Neural cell (in vitro differentiated cells): ENCODE results near the gene DNAJC16. TPM values are rescaled to one million over a fixed set of nuclear protein-coding genes. Genes with fewer than 3 reads are reported as not detected.

Experiments used
- H2AFZ ChIP-seq: fragments of 200-600, 300-800 bp; sonication (generic), shearing (Covaris generic); 2 replicates; pipeline ENCODE4 v1.6.0; 2014; ENCODE audit warnings: low read depth, mild to moderate bottlenecking, antibody characterized with exemption, low read length, moderate library complexity
- H3F3A ChIP-seq: fragments of 200-600 bp; shearing (Covaris generic); 2 replicates; pipeline ENCODE4 v1.6.1; 2016; ENCODE audit warnings: mild to moderate bottlenecking, moderate library complexity, mixed read lengths, antibody characterized with exemption, low read length; ENCODE audit not compliant: insufficient read depth, poor library complexity, severe bottlenecking
- H3K27ac ChIP-seq: fragments of 200-600, 300-800 bp; sonication (generic), shearing (Covaris generic); 2 replicates; pipeline ENCODE4 v1.5.1; 2014; ENCODE audit warnings: mild to moderate bottlenecking, low read length, moderate library complexity
- H3K27me3 ChIP-seq: fragments of 300-800, 200-600 bp; sonication (generic), shearing (Covaris generic); 2 replicates; pipeline ENCODE4 v1.6.0; 2014; ENCODE audit warnings: mild to moderate bottlenecking, low read depth, low read length, moderate library complexity; ENCODE audit not compliant: insufficient read depth
- H3K36me3 ChIP-seq: fragments of 300-800, 200-600 bp; sonication (generic), shearing (Covaris generic); 2 replicates; pipeline ENCODE4 v1.5.1; 2014; ENCODE audit warnings: mild to moderate bottlenecking, antibody characterized with exemption, low read length, moderate library complexity; ENCODE audit not compliant: insufficient read depth
- H3K4me2 ChIP-seq: fragments of 300-800, 200-600 bp; sonication (generic), shearing (Covaris generic); 2 replicates; pipeline ENCODE4 v1.6.0; 2014; ENCODE audit warnings: mild to moderate bottlenecking, low read length
- H3K4me3 ChIP-seq: fragments of 300-800, 200-600 bp; sonication (generic), shearing (Covaris generic); 2 replicates; pipeline ENCODE4 v1.5.1; 2014; ENCODE audit warnings: mild to moderate bottlenecking, low read length, moderate library complexity
- H3K79me2 ChIP-seq: fragments of 200-600 bp; shearing (Covaris generic); replicated peaks from 2 replicates; pipeline ENCODE4 v1.6.0; 2014; ENCODE audit warnings: mild to moderate bottlenecking, low read length, moderate library complexity; ENCODE audit not compliant: insufficient read depth
- H3K9ac ChIP-seq: fragments of 300-800, 200-600 bp; sonication (generic), shearing (Covaris generic); 2 replicates; pipeline ENCODE4 v1.6.1; 2016; ENCODE audit warnings: mild to moderate bottlenecking, low read length, mixed read lengths
- H3K9me2 ChIP-seq: fragments of 200-600 bp; shearing (Covaris generic); 2 replicates; pipeline ENCODE4 v1.6.1; 2016; ENCODE audit warnings: mild to moderate bottlenecking, low read length, mixed read lengths; ENCODE audit not compliant: insufficient read depth
- H3K9me3 ChIP-seq: fragments of 200-600, 300-800 bp; sonication (generic), shearing (Covaris generic); 2 replicates; pipeline ENCODE4 v1.6.1; 2016; ENCODE audit warnings: mild to moderate bottlenecking, mixed run types, low read length, moderate library complexity, mixed read lengths
- H4K20me1 ChIP-seq: fragments of 200-600 bp; shearing (Covaris generic); 2 replicates; pipeline ENCODE4 v1.6.1; 2016; ENCODE audit warnings: mild to moderate bottlenecking, mixed run types; ENCODE audit not compliant: insufficient read depth
- EP300 ChIP-seq: fragments of 450-650 bp; conservative IDR thresholded peaks from 2 replicates; pipeline ENCODE4 v1.6.1; 2014; ENCODE audit warnings: antibody characterized with exemption, mild to moderate bottlenecking, moderate library complexity; ENCODE audit not compliant: poor library complexity, severe bottlenecking
- EZH2 ChIP-seq: fragments of 200-600, 300-800 bp; shearing (Covaris generic), sonication (generic); IDR thresholded peaks from 2 replicates; pipeline ENCODE4 v1.6.1; 2014; ENCODE audit warnings: antibody characterized with exemption, low read length, borderline replicate concordance, mild to moderate bottlenecking; ENCODE audit not compliant: insufficient read depth, poor library complexity, severe bottlenecking
- MXI1 ChIP-seq: fragments of 450-650 bp; conservative IDR thresholded peaks from 2 replicates; pipeline ENCODE4 v1.6.1; 2014; ENCODE audit warnings: antibody characterized with exemption, mild to moderate bottlenecking; ENCODE audit not compliant: poor library complexity, severe bottlenecking
- POLR2AphosphoS5 ChIP-seq: IDR thresholded peaks from 2 replicates; pipeline ENCODE4 v1.6.1; 2012
- RAD21 ChIP-seq: fragments of 450-650 bp; conservative IDR thresholded peaks from 2 replicates; pipeline ENCODE4 v1.6.1; 2014; ENCODE audit warnings: antibody characterized with exemption, mild to moderate bottlenecking, moderate library complexity
- SMC3 ChIP-seq: fragments of 450-650 bp; conservative IDR thresholded peaks from 2 replicates; pipeline ENCODE4 v1.6.1; 2014; ENCODE audit warnings: antibody characterized with exemption, mild to moderate bottlenecking, moderate library complexity; ENCODE audit not compliant: poor library complexity
- TAF1 ChIP-seq: IDR thresholded peaks from 2 replicates; pipeline ENCODE4 v1.6.1; 2012; ENCODE audit warnings: low read depth
- polyA minus RNA-seq: library from RNA; depleted of rRNA, polyadenylated mRNA; stranded (reverse); fragments of >200 nt; gene quantifications from 2 replicates; pipeline ENCODE4 v1.2.3, GENCODE V29; 2014
- polyA plus RNA-seq: library from polyadenylated mRNA; depleted of rRNA; stranded (reverse); fragments of >200 nt; gene quantifications from 2 replicates; pipeline ENCODE4 v1.2.3, GENCODE V29; 2014
- TF ChIP-seq, protein P1 (sequence below): IDR thresholded peaks from 2 replicates; pipeline ENCODE4 v1.6.1; 2012; ENCODE audit warnings: borderline replicate concordance
- TF ChIP-seq, protein P2 (sequence below): fragments of 450-650 bp; IDR thresholded peaks from 2 replicates; pipeline ENCODE4 v1.5.1; 2014; ENCODE audit warnings: antibody characterized with exemption, mild to moderate bottlenecking, moderate library complexity; ENCODE audit not compliant: poor library complexity, severe bottlenecking

DNAJC16 gene
- 10.9 and 16.7 TPM in 2 replicates for polyA plus RNA-seq
- 23.6 and 24.8 TPM in 2 replicates for polyA minus RNA-seq

DNA sequence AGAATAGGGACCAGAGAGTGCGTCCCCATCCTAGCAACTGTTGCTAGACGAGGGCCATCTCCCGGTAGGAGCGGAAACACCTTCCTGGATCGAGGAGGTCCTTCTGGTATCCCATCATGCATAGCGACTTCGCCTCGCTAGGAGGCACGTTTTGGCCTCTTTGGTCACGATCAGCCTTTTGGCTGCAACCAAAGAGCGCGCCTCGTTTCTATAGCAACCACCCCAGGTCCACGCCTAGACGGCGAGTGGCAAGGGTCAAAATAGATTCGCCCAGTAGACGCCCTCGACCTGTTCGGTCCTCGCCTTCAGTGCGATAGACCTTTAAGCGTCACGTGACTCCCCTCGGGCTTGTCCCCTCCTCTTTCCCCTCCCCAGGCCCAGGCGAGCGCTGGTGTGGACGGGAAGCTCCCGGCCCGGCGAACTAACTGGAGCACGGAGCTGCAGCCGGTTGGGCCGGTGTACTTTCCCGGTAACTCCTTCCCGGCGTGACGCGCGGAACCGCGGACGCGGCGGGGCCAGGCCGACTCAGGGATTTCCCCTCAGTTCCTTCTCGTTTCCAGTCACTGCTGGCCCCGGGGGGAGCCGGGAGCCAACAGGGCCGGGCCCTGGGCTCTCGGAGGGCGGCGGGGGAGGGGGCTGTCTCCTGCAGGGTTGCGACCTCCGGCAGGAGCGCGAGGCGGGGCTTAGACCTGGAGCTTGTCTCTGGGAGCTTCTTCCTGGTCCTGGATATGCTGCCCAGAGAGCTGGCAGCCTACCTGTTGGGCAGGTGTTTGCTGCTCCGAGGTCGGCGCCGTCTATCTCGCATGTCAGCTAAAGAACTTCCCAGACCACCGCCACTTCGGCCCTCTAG lies at the start of gene DNAJC16:
Gene DNAJC16, plus strand, starts transcription at position 359 of the 850 bp plus-strand sequence. CDS start 2,258 bp downstream, outside the sequence.
- no peaks in the 10 kb centered on the region for H3K9me3 ChIP-seq
- peak within 1 kb of the TSS; percentile 99 for H3K4me2 ChIP-seq
- peaks cover 31% of the 10 kb centered on the region for H3K79me2 ChIP-seq
- peak within 1 kb of the TSS; percentile 95 for H3K27ac ChIP-seq
- H3K27me3 ChIP-seq: no peaks in the 10 kb centered on the region
- no peaks in the 10 kb centered on the region for H4K20me1 ChIP-seq
- H2AFZ ChIP-seq: peak within 1 kb of the TSS; percentile 86
- no peaks in the 10 kb centered on the region for H3K9me2 ChIP-seq
- no peaks in the 10 kb centered on the region for H3K36me3 ChIP-seq
- H3K9ac ChIP-seq: peak within 1 kb of the TSS; percentile 85
- TF ChIP-seq POLR2AphosphoS5 (peak; percentile 89), MXI1 (peak; percentile 89), RAD21 (peak; percentile 10), EP300 (peak; percentile 69), TAF1 (peak; percentile 41), EZH2 (no peak), SMC3 (peak; percentile 49)
- TF ChIP-seq, protein P1, sequence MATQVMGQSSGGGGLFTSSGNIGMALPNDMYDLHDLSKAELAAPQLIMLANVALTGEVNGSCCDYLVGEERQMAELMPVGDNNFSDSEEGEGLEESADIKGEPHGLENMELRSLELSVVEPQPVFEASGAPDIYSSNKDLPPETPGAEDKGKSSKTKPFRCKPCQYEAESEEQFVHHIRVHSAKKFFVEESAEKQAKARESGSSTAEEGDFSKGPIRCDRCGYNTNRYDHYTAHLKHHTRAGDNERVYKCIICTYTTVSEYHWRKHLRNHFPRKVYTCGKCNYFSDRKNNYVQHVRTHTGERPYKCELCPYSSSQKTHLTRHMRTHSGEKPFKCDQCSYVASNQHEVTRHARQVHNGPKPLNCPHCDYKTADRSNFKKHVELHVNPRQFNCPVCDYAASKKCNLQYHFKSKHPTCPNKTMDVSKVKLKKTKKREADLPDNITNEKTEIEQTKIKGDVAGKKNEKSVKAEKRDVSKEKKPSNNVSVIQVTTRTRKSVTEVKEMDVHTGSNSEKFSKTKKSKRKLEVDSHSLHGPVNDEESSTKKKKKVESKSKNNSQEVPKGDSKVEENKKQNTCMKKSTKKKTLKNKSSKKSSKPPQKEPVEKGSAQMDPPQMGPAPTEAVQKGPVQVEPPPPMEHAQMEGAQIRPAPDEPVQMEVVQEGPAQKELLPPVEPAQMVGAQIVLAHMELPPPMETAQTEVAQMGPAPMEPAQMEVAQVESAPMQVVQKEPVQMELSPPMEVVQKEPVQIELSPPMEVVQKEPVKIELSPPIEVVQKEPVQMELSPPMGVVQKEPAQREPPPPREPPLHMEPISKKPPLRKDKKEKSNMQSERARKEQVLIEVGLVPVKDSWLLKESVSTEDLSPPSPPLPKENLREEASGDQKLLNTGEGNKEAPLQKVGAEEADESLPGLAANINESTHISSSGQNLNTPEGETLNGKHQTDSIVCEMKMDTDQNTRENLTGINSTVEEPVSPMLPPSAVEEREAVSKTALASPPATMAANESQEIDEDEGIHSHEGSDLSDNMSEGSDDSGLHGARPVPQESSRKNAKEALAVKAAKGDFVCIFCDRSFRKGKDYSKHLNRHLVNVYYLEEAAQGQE: no peak
- TF ChIP-seq, protein P2, sequence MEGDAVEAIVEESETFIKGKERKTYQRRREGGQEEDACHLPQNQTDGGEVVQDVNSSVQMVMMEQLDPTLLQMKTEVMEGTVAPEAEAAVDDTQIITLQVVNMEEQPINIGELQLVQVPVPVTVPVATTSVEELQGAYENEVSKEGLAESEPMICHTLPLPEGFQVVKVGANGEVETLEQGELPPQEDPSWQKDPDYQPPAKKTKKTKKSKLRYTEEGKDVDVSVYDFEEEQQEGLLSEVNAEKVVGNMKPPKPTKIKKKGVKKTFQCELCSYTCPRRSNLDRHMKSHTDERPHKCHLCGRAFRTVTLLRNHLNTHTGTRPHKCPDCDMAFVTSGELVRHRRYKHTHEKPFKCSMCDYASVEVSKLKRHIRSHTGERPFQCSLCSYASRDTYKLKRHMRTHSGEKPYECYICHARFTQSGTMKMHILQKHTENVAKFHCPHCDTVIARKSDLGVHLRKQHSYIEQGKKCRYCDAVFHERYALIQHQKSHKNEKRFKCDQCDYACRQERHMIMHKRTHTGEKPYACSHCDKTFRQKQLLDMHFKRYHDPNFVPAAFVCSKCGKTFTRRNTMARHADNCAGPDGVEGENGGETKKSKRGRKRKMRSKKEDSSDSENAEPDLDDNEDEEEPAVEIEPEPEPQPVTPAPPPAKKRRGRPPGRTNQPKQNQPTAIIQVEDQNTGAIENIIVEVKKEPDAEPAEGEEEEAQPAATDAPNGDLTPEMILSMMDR: peak; percentile 72
- H3K4me3 ChIP-seq: peak within 1 kb of the TSS; percentile 95
- peaks cover 11% of the 10 kb centered on the region for H3F3A ChIP-seq

DNA sequence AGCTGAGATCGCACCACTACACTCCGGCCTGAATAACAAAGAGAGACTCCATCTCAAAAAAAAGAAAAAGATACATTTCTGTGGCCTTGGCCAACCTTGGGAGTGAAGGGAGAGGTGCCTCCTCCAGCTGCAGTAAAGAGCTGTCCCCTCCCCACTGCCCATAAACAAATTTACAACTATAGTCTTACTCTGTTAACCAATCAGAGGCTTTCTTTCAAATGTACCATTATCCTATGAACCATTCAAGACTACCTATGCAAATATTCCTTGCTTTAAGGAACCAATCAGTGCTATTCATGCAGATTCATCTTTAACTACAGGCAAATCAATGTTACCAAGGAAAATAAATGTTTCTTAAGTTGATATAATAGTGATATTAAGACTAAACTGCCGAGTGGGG lies 49.7 kb upstream of the DNAJC16 start:
- Histone ChIP-seq H3K9ac (no peak overlapping the region), H3K27ac (no peak overlapping the region), H3K9me2 (no peaks in the 10 kb centered on the region), H4K20me1 (no peaks in the 10 kb centered on the region), H3K4me3 (no peak overlapping the region), H3K36me3 (no peaks in the 10 kb centered on the region), H3K9me3 (no peaks in the 10 kb centered on the region), H3K27me3 (no peaks in the 10 kb centered on the region), H3K4me2 (no peak overlapping the region), H2AFZ (no peak overlapping the region), H3K79me2 (no peaks in the 10 kb centered on the region), H3F3A (no peaks in the 10 kb centered on the region)
- TF ChIP-seq SMC3 (no peak), EZH2 (no peak), EP300 (no peak), MXI1 (no peak), RAD21 (no peak), TAF1 (no peak), POLR2AphosphoS5 (no peak)
- TF ChIP-seq, protein P1: no peak
- TF ChIP-seq, protein P2: no peak
